ENCODE results near the gene ZNF598.

ZNF598 gene

GRCh38 chr16:1950559-1950958 is 59.1 kb downstream of the ZNF598 start:
- intact Hi-C loops (cut with DNase I; ENCODE audit: low total_unique reads) = no loop called here

GRCh38 chr16:1950047-1950446 is 59.6 kb downstream of the ZNF598 start:
- peaks cover 0 to 7% (median 1%) of the 10 kb centered on the region in 4 donors for H3K4me1 ChIP-seq
- peaks cover 0 to 11% of the 10 kb centered on the region in 2 donors for H3K27me3 ChIP-seq
- no peaks in the 10 kb centered on the region for H3K36me3 ChIP-seq
- intact Hi-C loops (cut with DNase I; ENCODE audit: low total_unique reads) = no loop called here
- no peak overlapping the region for H3K27ac ChIP-seq
- H3K9me3 ChIP-seq = no peaks in the 10 kb centered on the region
- no peak for TF ChIP-seq CTCF (IDR thresholded peaks at IDR 0.05)
- no peak overlapping the region for H3K4me3 ChIP-seq
- DNase-seq = no peak

More at GRCh38 chr16:1950559-1950958, 59.1 kb downstream of the ZNF598 start:
- Histone ChIP-seq H3K36me3 (no peaks in the 10 kb centered on the region), H3K27ac (no peak overlapping the region), H3K4me1 (peaks cover 0 to 7% (median 1%) of the 10 kb centered on the region in 4 donors), H3K27me3 (peaks cover 0 to 11% of the 10 kb centered on the region in 2 donors), H3K9me3 (no peaks in the 10 kb centered on the region), H3K4me3 (no peak overlapping the region)
- no peak for TF ChIP-seq CTCF (IDR thresholded peaks at IDR 0.05)
- DNase-seq = peak in 1 of 2 donors; percentile 60

GRCh38 chr16:1949507-1949906 is 60.1 kb downstream of the ZNF598 start:
- H3K27me3 ChIP-seq = peaks cover 0 to 7% of the 10 kb centered on the region in 2 donors
- H3K9me3 ChIP-seq = no peaks in the 10 kb centered on the region
- no peak for TF ChIP-seq CTCF (IDR thresholded peaks at IDR 0.05)
- H3K36me3 ChIP-seq = no peaks in the 10 kb centered on the region
- DNase-seq = no peak
- H3K4me1 ChIP-seq = peaks cover 0 to 7% (median 1%) of the 10 kb centered on the region in 4 donors
- H3K27ac ChIP-seq = no peak overlapping the region
- intact Hi-C loops (cut with DNase I; ENCODE audit: low total_unique reads) = no loop called here
- no peak overlapping the region for H3K4me3 ChIP-seq

All from tibial artery (tissue), 4 donors.